Mesothelial cell of epicardium (in vitro differentiated cells): ENCODE data around the gene FAHD2A. TPM values are rescaled to one million over a fixed set of nuclear protein-coding genes. Genes with fewer than 3 reads are reported as not detected.

Experiments
- DNase-seq, 2 experiments: peaks; one replicate each; pipeline ENCODE4 v3.0.0; 2021; ENCODE audit warnings: low spot score in 2 of 2; ENCODE audit not compliant: unreplicated experiment in 2 of 2
- H3K27ac Mint-ChIP-seq: 2 replicates; pipeline ENCODE4 v1.8.0; 2021; ENCODE audit warnings: mixed read lengths
- H3K27me3 Mint-ChIP-seq: 2 replicates; pipeline ENCODE4 v1.8.0; 2021; ENCODE audit warnings: low read depth, mixed read lengths
- H3K36me3 Mint-ChIP-seq: 2 replicates; pipeline ENCODE4 v1.8.0; 2021; ENCODE audit warnings: mixed read lengths
- H3K4me1 Mint-ChIP-seq: 2 replicates; pipeline ENCODE4 v1.8.0; 2021; ENCODE audit warnings: mixed read lengths
- H3K4me3 Mint-ChIP-seq: 2 replicates; pipeline ENCODE4 v1.8.0; 2021; ENCODE audit warnings: mild to moderate bottlenecking, moderate library complexity, mixed read lengths
- H3K9me3 Mint-ChIP-seq: 2 replicates; pipeline ENCODE4 v1.8.0; 2021; ENCODE audit warnings: mixed read lengths
- CTCF ChIP-seq: fragments of 200-600 bp; sonication (generic); IDR thresholded peaks from one replicate; pipeline ENCODE4 v1.5.0; 2021; ENCODE audit warnings: antibody characterized with exemption; ENCODE audit not compliant: unreplicated experiment
- total RNA-seq: library from RNA; stranded (reverse); gene quantifications from 3 replicates; pipeline ENCODE4 v1.2.1, GENCODE V29; 2021

FAHD2A gene
- total RNA-seq, 1 donor from 2014 or later = 43.5 TPM

DNA sequence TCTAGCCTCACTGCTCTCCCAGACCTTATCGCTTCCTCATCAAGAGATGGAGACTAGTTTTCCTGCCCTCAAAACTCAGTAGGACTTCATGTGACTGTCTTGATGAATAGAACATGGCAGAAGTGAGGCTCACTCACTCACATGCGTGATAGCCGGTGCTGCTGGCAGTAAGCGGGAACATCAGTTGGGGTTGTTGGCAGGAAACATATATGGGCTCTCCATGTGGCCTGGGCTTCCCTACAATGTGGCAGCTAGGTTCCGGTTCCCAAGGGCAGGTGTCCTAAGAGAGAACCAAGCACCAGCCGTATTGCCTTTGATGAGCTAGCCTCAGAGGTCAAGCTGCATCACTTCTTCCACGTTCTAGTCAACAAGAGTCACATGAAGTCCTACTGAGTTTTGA is 15.2 kb upstream of the FAHD2A start:
- no peak for DNase-seq
- no peak overlapping the region for H3K27ac Mint-ChIP-seq
- no peaks in the 10 kb centered on the region for H3K9me3 Mint-ChIP-seq

DNA sequence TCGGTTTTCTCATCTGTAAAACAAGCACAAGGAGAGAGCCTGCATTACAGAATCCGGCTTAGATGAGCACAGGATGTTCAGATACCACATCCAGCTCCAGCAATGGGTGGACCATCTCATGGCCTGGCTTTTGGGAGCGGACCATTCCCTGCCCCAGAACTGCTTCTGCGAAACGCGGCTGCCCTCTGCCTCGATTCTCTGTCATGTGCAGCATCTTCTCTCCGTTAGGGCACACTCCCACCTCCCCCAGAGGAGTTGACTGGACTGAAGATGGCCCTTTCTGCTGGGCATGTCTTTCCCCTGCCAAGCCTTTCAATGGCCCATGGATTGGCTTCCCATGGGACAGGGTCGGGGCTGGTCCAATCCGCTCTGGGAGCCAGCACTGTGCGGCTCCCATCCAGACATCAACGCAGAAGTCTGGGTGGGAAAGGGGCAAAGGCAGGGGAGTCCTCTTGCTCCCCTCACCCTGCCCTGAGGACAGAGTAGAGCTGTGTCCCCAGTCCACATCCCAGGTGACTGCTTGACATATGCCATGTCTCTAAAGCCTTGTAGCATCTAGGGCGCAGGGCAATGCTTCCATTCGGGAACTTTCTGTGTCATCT is 14.3 kb upstream of the FAHD2A start:
- Mint-ChIP-seq H3K9me3 (no peaks in the 10 kb centered on the region), H3K27ac (no peak overlapping the region), H3K4me3 (no peak overlapping the region), H3K27me3 (peaks cover 21% of the 10 kb centered on the region), H3K36me3 (no peaks in the 10 kb centered on the region), H3K4me1 (no peaks in the 10 kb centered on the region)
- no peak for TF ChIP-seq CTCF
- DNase-seq = no peak

More for the DNA sequence above, 15.2 kb upstream of the FAHD2A start:
- no peaks in the 10 kb centered on the region for H3K4me1 Mint-ChIP-seq
- TF ChIP-seq CTCF = no peak
- H3K36me3 Mint-ChIP-seq = no peaks in the 10 kb centered on the region
- H3K27me3 Mint-ChIP-seq = peaks cover 21% of the 10 kb centered on the region
- H3K4me3 Mint-ChIP-seq = no peak overlapping the region

- H3K4me1 Mint-ChIP-seq = no peaks in the 10 kb centered on the region
- H3K9me3 Mint-ChIP-seq = no peaks in the 10 kb centered on the region
- TF ChIP-seq CTCF = no peak
- no peak overlapping the region for H3K4me3 Mint-ChIP-seq
- H3K36me3 Mint-ChIP-seq = no peaks in the 10 kb centered on the region
- no peak overlapping the region for H3K27ac Mint-ChIP-seq
- no peak for DNase-seq
- H3K27me3 Mint-ChIP-seq = peaks cover 18% of the 10 kb centered on the region
Observed at GRCh38 chr2:95388856-95389244, 13.7 kb upstream of the FAHD2A start.

GRCh38 chr2:95389245-95390119 is 13.0 kb upstream of the FAHD2A start:
- H3K27me3 Mint-ChIP-seq = peaks cover 20% of the 10 kb centered on the region
- no peak overlapping the region for H3K27ac Mint-ChIP-seq
- TF ChIP-seq CTCF = peak; percentile 95
- no peaks in the 10 kb centered on the region for H3K4me1 Mint-ChIP-seq
- H3K36me3 Mint-ChIP-seq = no peaks in the 10 kb centered on the region
- H3K9me3 Mint-ChIP-seq = no peaks in the 10 kb centered on the region
- H3K4me3 Mint-ChIP-seq = no peak overlapping the region
- DNase-seq = peak in 1 of 2 experiments; percentile 82

GRCh38 chr2:95390272-95390880 is 12.1 kb upstream of the FAHD2A start:
- no peaks in the 10 kb centered on the region for H3K9me3 Mint-ChIP-seq
- no peak for DNase-seq
- no peaks in the 10 kb centered on the region for H3K4me1 Mint-ChIP-seq
- H3K4me3 Mint-ChIP-seq = no peak overlapping the region
- no peaks in the 10 kb centered on the region for H3K36me3 Mint-ChIP-seq
- TF ChIP-seq CTCF = no peak
- no peak overlapping the region for H3K27ac Mint-ChIP-seq
- H3K27me3 Mint-ChIP-seq = peaks cover 22% of the 10 kb centered on the region
